Sigmoid colon (tissue), 4 donors: Measurements from ENCODE around the gene HDAC3.

ENCODE experiments used
- EP300 ChIP-seq, 4 donors: sonication (generic); formaldehyde crosslinking; IDR thresholded peaks; one replicate each; pipeline ENCODE4 v1.6.1; 2017; ENCODE audit warnings: antibody characterized with exemption in 4 of 4
- POLR2A ChIP-seq, 2 donors: fragments of 450-650 bp; IDR thresholded peaks; one replicate each; pipeline ENCODE4 v1.6.1; 2016; ENCODE audit warnings: antibody characterized with exemption in 2 of 2, mild to moderate bottlenecking in 2 of 2, moderate library complexity in 2 of 2
- TF ChIP-seq, protein P1 (sequence below), 4 experiments: fragments of 450-650 bp in 3 of 4; fragments of 200-600 bp in 1 of 4; IDR thresholded peaks; one replicate each; pipeline ENCODE4 v1.5.1; 2016 to 2019; ENCODE audit warnings: antibody characterized with exemption in 4 of 4, mild to moderate bottlenecking in 3 of 4, moderate library complexity in 2 of 4

DNA sequence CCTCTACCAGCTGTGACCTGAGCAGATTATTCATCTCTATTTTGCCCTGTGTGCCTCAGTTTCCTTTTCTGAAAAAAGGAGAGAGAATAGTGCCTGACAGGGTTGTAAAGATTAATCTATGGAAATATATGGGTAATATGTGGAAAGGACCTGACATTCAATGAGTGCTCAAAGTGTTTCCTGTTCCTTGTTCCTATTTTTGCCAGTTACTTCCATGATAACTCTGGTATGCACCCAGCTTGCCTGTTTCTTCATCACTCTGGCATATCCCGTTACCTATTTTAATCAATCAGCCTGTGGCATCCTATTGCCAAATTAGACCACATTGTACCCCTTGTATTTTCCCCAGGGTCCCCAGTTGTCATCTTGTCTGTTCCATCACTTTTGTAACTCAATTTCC is 48.9 kb upstream of the HDAC3 start:
- TF ChIP-seq, protein P1, sequence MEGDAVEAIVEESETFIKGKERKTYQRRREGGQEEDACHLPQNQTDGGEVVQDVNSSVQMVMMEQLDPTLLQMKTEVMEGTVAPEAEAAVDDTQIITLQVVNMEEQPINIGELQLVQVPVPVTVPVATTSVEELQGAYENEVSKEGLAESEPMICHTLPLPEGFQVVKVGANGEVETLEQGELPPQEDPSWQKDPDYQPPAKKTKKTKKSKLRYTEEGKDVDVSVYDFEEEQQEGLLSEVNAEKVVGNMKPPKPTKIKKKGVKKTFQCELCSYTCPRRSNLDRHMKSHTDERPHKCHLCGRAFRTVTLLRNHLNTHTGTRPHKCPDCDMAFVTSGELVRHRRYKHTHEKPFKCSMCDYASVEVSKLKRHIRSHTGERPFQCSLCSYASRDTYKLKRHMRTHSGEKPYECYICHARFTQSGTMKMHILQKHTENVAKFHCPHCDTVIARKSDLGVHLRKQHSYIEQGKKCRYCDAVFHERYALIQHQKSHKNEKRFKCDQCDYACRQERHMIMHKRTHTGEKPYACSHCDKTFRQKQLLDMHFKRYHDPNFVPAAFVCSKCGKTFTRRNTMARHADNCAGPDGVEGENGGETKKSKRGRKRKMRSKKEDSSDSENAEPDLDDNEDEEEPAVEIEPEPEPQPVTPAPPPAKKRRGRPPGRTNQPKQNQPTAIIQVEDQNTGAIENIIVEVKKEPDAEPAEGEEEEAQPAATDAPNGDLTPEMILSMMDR (IDR thresholded peaks at IDR 0.05): no peak
- TF ChIP-seq EP300 (IDR thresholded peaks at IDR 0.05) (no peak), POLR2A (IDR thresholded peaks at IDR 0.05) (no peak)
